Occipital lobe (tissue), 2 donors: ENCODE measurements around the gene ALDH1A1. TPM values are rescaled to one million over a fixed set of nuclear protein-coding genes. Genes with fewer than 3 reads are reported as not detected.
A peak's percentile ranks its signal among the peaks of the same experiment; 100 is the strongest.

Experiments used
- DNase-seq: peaks from one replicate; lab custom pipeline; 2025; lab: John Stamatoyannopoulos, UW
- total RNA-seq: library from RNA; depleted of rRNA; stranded (reverse); fragments of >200 nt; gene quantifications from one replicate; pipeline ENCODE4 v1.2.3, GENCODE V29; 2014

Gene ALDH1A1
- 1.4 TPM for total RNA-seq

- no peak for DNase-seq
Measured at GRCh38 chr9:72952914-72953313, at the start of gene ALDH1A1. Gene ALDH1A1, minus strand, starts transcription at chr9:72953053. Its CDS starts 53 bp downstream, at chr9:72953000.

GRCh38 chr9:73001860-73002259 is 49.0 kb upstream of the ALDH1A1 start:
- DNase-seq, result no peak

DNA sequence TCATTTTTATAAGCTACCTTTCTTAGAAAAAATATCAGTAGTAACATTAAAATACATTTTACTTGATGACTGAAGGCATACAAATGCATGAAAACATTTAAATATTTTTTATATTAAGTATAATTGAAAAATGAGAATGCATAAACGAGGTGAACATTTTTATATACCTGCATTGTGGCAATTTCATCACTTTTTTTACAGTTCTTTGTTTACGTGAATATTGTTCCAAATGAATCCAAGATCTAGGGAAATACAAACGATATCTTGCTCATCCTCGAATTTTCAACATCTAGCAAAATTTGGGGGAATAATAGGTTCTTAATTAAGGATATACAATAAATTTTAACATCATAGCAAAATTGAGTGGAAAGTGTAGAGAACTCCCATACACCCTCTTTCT is 45.5 kb upstream of the ALDH1A1 start:
- no peak for DNase-seq

GRCh38 chr9:72997387-72997995 is 44.6 kb upstream of the ALDH1A1 start:
- DNase-seq, result no peak

DNA sequence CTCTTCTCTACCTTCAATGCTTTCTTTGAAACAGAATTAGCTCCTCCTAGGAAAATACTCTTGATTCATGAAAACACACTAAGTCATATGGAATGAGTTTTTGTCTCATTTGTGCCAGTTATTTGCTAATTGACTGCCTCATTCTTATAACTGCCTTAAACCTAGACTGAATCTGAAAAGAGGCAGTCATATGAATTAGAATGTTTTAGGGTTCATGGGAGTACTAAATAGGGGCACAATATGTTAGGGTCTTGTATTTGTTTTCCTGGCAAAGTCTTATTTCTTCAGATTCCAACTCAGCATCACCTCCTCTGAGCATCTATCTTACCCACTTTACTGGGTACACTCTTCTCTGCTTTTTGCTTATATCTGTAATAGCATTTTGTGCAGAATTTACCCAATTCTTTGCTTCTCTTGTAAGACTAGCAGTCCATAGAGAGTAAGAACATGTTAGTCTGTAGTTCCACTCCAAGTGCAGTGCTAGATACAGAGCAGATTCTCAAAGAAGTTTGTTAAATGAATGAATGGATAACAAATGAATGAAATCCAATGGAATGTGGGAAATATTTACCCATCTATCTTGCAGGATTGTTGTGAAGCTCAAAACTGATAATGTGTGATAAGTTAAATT is 43.9 kb upstream of the ALDH1A1 start:
- no peak for DNase-seq

- no peak for DNase-seq
Measured at GRCh38 chr9:72996114-72996513, 43.3 kb upstream of the ALDH1A1 start.

DNA sequence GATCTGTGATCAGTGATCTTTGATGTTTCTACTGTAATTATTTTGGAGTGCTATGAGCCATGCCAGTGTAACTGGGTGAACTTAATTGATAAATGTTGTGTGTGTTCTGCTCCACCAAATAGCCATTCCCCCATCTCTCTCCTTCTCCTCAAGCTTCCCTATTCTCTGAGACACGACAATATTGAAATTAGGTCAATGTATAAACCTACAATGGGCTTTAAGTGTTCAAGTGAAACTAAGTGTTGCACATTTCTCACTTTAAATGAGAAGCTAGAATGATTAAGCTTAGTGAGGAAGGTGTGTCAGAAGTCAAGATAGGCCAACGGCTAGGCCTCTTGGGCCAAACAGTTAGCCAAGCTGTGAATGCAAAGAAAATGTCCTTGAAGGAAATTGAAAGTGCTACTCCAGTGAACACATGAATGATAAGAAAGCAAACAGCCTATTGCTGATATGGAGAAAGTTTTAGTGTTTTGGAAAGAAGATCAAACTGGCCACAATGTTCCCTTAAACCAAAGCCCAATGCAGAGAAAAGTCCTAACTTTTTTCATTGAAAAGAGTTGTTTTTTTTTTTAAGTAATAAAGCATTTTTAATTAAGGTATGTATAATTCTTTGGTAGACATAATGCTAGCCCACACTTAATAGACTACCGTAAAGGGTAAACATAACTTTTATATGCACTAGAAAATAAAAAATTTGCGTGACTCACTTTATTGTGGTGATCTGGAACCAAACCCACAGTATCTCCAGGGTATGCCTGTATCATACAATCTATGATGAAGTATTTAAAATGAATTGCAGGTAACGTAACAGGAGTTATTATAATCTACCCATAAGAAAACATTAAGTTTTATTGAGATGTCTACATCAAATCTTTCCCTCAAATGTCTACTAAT is 42.5 kb upstream of the ALDH1A1 start:
- DNase-seq, result no peak

- DNase-seq, result no peak
Measured at GRCh38 chr9:72991772-72992171, 38.9 kb upstream of the ALDH1A1 start.

GRCh38 chr9:72990397-72991182 is 37.7 kb upstream of the ALDH1A1 start:
- no peak for DNase-seq

GRCh38 chr9:72986522-72987116 is 33.8 kb upstream of the ALDH1A1 start:
- no peak for DNase-seq

DNA sequence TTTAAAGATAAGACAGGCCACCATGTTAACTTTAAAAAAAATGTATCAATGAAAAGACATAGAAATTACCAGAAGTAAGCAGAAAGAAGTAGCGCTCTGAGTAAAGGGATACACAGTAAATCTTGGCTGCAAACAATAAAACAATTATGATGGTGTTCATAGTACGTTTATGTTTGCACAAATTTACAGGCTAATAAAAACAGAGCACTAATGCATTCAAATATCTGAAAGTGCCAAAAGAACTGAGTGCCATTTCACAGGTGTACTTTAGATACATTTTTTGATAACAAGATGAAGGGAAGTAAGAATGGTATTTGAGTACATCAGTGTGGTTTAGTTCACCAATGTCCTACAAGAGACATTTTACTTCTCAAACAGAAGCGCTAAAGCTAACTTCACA is 32.9 kb upstream of the ALDH1A1 start:
- no peak for DNase-seq

- DNase-seq, result peak; percentile 3
Measured at GRCh38 chr9:72984991-72985390, 32.1 kb upstream of the ALDH1A1 start.

GRCh38 chr9:72984226-72984947 is 31.5 kb upstream of the ALDH1A1 start:
- no peak for DNase-seq

- DNase-seq, result no peak
Measured at GRCh38 chr9:72983512-72984225, 30.8 kb upstream of the ALDH1A1 start.

- no peak for DNase-seq
Measured at GRCh38 chr9:72983056-72983455, 30.2 kb upstream of the ALDH1A1 start.

- DNase-seq, result no peak
Measured at GRCh38 chr9:72982146-72982799, 29.4 kb upstream of the ALDH1A1 start.

- no peak for DNase-seq
Measured at GRCh38 chr9:72981433-72981832, 28.6 kb upstream of the ALDH1A1 start.

- no peak for DNase-seq
Measured at GRCh38 chr9:72980600-72981265, 27.9 kb upstream of the ALDH1A1 start.

DNA sequence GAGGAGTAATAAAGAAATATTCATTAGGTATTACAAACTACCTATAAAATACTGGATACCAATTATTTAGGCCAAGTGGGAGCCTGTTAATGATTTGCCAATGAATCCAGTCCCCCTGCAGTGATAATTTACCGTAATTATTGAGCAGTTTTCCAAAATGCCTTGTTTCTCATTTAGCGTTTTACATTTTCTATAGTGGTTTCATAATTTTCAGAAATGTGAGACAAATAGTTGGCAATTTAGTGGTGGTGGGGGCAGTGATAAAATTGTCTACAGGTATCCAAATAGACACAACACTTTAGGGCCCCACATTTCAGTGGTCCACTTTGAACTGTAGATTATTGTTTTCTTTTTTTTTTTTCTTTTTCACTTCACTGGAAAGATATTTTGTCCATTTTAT is 27.3 kb upstream of the ALDH1A1 start:
- no peak for DNase-seq
